Activated CD8-positive, alpha-beta T cell treated with anti-CD3 and anti-CD28 coated beads, Interleukin-2, amount 10 ng/mL, durations not matched to agents 7 days and 5 days (primary cell): ENCODE measurements around the gene SMG6. TPM values are rescaled to one million over a fixed set of nuclear protein-coding genes. Genes with fewer than 3 reads are reported as not detected.
A peak's percentile ranks its signal among the peaks of the same experiment; 100 is the strongest.

Experiments
- ATAC-seq: fragments of 150-1000 bp; cut with Tn5 transposase; one replicate; pipeline ENCODE4 v1.10.0; 2021; ENCODE audit warnings: moderate library complexity
- CTCF ChIA-PET: fragments of 350-600 bp; sonication (Branson Sonifier 250); formaldehyde crosslinking; loops from one replicate; lab custom pipeline; 2021; ENCODE audit warnings: antibody characterized with exemption; lab: Charles Lee
- POLR2A ChIA-PET: fragments of 350-600 bp; sonication (Branson Sonifier 250); formaldehyde crosslinking; loops from one replicate; lab custom pipeline; 2021; ENCODE audit warnings: antibody characterized with exemption; lab: Charles Lee
- DNase-seq: peaks from one replicate; pipeline ENCODE4 v3.0.0-alpha.2; 2020
- H3K27ac Mint-ChIP-seq: one replicate; pipeline ENCODE4 v1.8.0; 2021; ENCODE audit warnings: mild to moderate bottlenecking, mixed read lengths
- H3K27me3 Mint-ChIP-seq: one replicate; pipeline ENCODE4 v1.8.0; 2021; ENCODE audit warnings: low read depth, mixed read lengths
- H3K36me3 Mint-ChIP-seq: one replicate; pipeline ENCODE4 v1.8.0; 2021; ENCODE audit warnings: low read depth, mixed read lengths
- H3K4me1 Mint-ChIP-seq: one replicate; pipeline ENCODE4 v1.8.0; 2021; ENCODE audit warnings: low read depth, mixed read lengths
- H3K4me3 Mint-ChIP-seq: one replicate; pipeline ENCODE4 v1.8.0; 2021; ENCODE audit warnings: mild to moderate bottlenecking, mixed read lengths
- H3K9me3 Mint-ChIP-seq: one replicate; pipeline ENCODE4 v1.8.0; 2022; ENCODE audit warnings: mixed read lengths; ENCODE audit not compliant: insufficient read depth
- total RNA-seq, 2 experiments: library from RNA; stranded (reverse); gene quantifications; one replicate each; pipeline ENCODE4 v1.2.3, GENCODE V29; 2021

Gene SMG6
- total RNA-seq, 2 experiments from 2014 or later = 49.8 to 55.9 TPM

DNA sequence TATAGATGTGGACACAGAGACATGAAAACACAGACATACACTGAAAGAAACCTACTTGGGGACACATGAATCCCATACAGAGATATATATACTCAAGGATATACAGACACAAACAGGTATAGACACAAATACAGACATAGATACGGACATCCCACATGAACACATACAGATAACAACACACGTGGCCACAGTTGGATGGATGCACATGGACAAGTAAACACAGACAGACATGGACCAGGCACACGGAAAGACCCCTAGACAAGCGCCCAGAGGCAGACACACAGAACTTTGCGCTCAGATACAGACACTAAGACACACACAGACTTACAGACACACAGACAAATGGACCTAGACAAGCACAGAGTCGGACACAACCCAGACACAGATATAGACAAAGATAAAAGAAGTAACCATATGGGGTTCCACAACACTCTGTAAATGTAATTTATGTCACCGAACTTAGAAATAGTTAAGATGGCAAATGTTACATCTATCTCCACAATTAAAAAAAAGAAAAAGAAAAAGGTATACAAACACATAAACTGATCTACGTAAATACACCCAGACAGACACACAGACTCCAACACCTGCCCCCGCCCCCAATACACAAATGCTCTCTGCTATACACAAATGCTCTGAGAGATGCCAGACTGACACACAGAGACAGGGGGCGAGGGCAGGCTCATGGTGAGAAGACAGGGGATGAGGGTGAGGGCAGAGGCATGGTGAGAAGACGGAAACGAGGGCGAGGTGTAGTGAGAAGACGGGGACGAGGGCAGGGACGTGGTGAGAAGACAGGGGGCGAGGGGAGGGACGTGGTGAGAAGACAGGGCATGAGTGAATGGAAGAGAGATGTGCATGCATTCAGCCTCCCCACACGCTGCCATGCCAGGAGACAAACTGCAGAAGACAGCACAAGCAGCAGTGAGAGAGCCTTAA is 118.3 kb downstream of the SMG6 start:
- peaks cover 57% of the 10 kb centered on the region for H3K36me3 Mint-ChIP-seq
- no peak overlapping the region for H3K27ac Mint-ChIP-seq
- CTCF ChIA-PET = no interaction called here
- no peak overlapping the region for H3K4me3 Mint-ChIP-seq
- ATAC-seq (no peak), DNase-seq (no peak)
- no peaks in the 10 kb centered on the region for H3K27me3 Mint-ChIP-seq
- POLR2A ChIA-PET = no interaction called here
- H3K9me3 Mint-ChIP-seq = no peaks in the 10 kb centered on the region
- H3K4me1 Mint-ChIP-seq = peaks cover 46% of the 10 kb centered on the region

DNA sequence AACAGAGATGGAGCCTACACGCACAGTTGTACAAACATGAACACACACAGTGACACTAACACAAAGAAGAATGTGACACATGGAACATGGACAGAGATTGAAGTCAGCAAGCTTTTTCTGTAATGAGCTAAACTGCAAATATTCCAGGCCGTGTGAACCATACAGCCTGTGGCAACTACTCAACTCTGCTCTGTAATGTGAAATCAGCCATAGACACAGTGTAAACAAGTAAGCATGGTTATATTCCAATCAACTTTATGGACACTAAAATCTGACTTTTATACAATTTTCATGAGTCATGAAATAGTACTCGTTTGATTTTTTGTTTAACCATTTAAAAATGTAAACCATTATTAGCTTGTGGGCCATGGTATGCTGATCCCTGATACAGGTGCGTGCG is 120.2 kb downstream of the SMG6 start:
- no peaks in the 10 kb centered on the region for H3K9me3 Mint-ChIP-seq
- ATAC-seq = no peak
- H3K27ac Mint-ChIP-seq = no peak overlapping the region
- ChIA-PET CTCF (interaction anchor here (0.7 to 0.8 kb wide), 2 partner anchors 62 to 100 kb away, joined by 3 read pairs; no protein-coding TSS in a partner anchor), POLR2A (interaction anchor here (0.9 kb wide), 1 partner anchor 9 kb away, joined by 3 read pairs; no protein-coding TSS in a partner anchor)
- no peak overlapping the region for H3K4me3 Mint-ChIP-seq
- peaks cover 37% of the 10 kb centered on the region for H3K4me1 Mint-ChIP-seq
- DNase-seq = no peak
- H3K36me3 Mint-ChIP-seq = peaks cover 61% of the 10 kb centered on the region
- H3K27me3 Mint-ChIP-seq = no peaks in the 10 kb centered on the region

DNA sequence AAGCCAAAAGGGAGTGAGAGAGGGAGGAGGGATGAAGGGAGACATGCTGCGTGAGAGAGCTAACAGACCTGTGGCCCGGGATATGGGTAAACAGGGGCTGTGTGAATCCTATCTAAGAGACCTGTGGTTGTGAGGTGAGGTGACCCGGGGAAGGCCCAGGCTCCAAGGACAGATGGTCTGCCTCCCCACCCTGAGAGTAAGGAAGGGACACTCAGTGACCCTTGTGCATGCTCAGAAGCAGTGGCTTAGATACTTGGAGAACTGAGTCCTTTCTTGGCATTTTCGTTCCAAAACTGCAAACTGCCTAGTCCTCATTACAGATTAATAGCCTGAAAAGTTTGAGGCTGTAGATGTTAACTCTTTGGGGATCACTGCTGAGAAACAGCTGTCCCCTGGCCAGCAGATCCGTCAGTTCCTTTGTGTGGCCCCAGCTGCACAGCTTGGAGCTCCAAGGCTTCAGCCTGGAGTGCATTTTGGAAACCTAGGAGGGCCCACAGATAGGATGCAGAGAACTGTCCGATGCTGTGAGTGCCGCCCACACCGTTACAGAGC is 121.6 kb downstream of the SMG6 start:
- H3K36me3 Mint-ChIP-seq = peaks cover 58% of the 10 kb centered on the region
- ChIA-PET POLR2A (no interaction called here), CTCF (interaction anchor here (0.7 to 2.1 kb wide), 3 partner anchors 16 to 63 kb away, joined by 3 to 10 read pairs (median 3); no protein-coding TSS in a partner anchor)

DNA sequence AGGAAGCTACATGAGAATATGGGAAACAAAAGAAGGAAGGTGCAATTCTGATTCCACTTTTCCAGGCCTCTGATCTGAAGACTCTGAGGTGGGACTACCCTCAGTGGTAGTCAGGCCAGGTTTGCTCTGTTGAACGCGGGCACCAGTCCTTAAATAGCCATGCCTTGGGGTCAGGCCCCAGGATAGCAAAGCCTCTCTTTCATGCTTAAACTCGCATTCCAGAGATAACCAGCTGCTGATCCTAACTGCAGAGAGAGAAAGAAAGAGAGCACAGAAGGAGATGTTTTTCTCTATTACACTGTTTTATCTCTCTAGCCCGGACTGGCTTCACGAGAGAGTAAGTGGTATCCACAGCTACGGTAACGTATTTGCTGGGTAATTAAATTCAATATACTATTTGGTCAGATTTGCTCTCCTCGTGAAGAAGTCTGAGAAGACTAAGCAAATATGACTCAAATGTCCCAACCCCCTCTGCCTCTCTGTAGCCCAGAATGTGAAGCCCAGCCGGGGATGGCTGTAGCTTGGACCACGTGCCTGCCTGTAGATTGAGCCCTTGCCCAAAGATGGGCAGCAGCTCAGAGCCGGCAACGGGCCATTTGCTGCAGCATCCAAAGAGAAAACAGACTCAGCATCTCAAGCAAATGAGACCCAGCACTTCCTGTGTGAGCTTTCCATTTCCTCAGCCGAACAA is 122.2 kb downstream of the SMG6 start:
- Mint-ChIP-seq H3K27ac (peak overlapping the region; percentile 53), H3K4me3 (no peak overlapping the region), H3K9me3 (no peaks in the 10 kb centered on the region), H3K27me3 (no peaks in the 10 kb centered on the region), H3K4me1 (peaks cover 52% of the 10 kb centered on the region), H3K36me3 (peaks cover 54% of the 10 kb centered on the region)
- DNase-seq = no peak
- no peak for ATAC-seq
- CTCF ChIA-PET = interaction anchor here (0.7 to 2.1 kb wide), 3 partner anchors 17 to 63 kb away, joined by 3 to 10 read pairs (median 3); no protein-coding TSS in a partner anchor
- POLR2A ChIA-PET = no interaction called here

More for the DNA sequence above, 121.6 kb downstream of the SMG6 start:
- Mint-ChIP-seq H3K9me3 (no peaks in the 10 kb centered on the region), H3K4me1 (peaks cover 47% of the 10 kb centered on the region), H3K27ac (peak overlapping the region; percentile 53), H3K27me3 (no peaks in the 10 kb centered on the region), H3K4me3 (no peak overlapping the region)
- ATAC-seq = no peak
- DNase-seq = no peak

DNA sequence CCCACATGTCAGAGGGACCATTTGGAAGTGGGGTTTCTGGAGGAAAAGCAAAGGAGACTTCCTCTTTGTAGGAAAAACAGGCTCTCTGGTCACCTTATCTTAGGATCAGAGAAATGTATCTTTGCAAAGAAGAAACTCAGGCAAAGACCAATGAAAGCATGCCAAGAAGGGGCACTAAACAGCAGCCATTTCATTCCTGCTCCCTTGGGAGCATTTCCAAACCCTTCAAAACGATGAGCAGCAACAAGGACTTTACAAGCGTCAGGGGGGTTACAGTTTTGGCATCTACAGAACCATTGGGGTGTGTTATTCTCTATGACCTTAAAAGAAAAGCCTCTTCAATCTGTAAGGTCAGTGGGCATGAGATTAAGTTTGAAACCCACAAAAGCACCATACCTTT is 122.8 kb downstream of the SMG6 start:
- DNase-seq = no peak
- ChIA-PET POLR2A (no interaction called here), CTCF (interaction anchor here (2.1 kb wide), 1 partner anchor 64 kb away, joined by 10 read pairs; no protein-coding TSS in a partner anchor)
- no peak for ATAC-seq
- Mint-ChIP-seq H3K4me1 (peaks cover 53% of the 10 kb centered on the region), H3K27ac (no peak overlapping the region), H3K9me3 (no peaks in the 10 kb centered on the region), H3K4me3 (no peak overlapping the region), H3K36me3 (peaks cover 50% of the 10 kb centered on the region), H3K27me3 (no peaks in the 10 kb centered on the region)

DNA sequence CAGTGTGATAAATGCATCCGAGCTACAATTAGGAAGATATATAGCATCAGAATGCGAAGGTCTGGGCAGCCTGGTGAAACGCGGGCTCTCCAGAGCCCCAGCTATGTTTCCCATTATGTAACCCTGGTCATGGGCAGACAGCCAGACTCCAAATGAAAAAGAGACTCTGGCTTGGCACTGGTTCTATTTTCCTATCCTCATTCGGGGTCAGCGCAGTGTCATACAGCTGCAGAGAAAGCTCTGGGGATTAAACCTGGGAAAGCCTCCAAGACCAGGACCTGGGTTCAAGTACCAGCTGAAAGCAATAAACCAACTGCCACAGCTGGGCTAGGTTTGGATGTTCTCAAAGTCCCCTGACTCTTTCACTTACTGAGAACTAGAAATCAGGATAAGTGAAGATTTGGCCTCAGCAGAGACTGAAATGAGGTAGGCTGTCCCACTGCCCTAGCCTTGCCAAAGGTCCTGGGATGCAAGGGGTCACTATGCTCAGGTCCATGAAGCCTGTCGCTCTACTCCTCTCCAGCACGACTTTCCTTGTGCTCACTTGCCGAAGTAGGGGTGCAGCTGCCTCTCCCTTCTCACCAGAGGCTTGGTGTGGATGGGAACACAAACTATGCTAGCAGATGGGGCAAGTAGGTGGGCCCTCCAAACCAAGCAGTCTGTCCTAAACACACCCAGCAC is 123.8 kb downstream of the SMG6 start:
- ChIA-PET POLR2A (no interaction called here), CTCF (interaction anchor here (1.0 kb wide), 1 partner anchor 65 kb away, joined by 3 read pairs; no protein-coding TSS in a partner anchor)
- H3K4me1 Mint-ChIP-seq = peaks cover 57% of the 10 kb centered on the region
- ATAC-seq (no peak), DNase-seq (no peak)
- no peak overlapping the region for H3K27ac Mint-ChIP-seq
- no peaks in the 10 kb centered on the region for H3K27me3 Mint-ChIP-seq
- no peaks in the 10 kb centered on the region for H3K9me3 Mint-ChIP-seq
- H3K36me3 Mint-ChIP-seq = peaks cover 49% of the 10 kb centered on the region
- no peak overlapping the region for H3K4me3 Mint-ChIP-seq

DNA sequence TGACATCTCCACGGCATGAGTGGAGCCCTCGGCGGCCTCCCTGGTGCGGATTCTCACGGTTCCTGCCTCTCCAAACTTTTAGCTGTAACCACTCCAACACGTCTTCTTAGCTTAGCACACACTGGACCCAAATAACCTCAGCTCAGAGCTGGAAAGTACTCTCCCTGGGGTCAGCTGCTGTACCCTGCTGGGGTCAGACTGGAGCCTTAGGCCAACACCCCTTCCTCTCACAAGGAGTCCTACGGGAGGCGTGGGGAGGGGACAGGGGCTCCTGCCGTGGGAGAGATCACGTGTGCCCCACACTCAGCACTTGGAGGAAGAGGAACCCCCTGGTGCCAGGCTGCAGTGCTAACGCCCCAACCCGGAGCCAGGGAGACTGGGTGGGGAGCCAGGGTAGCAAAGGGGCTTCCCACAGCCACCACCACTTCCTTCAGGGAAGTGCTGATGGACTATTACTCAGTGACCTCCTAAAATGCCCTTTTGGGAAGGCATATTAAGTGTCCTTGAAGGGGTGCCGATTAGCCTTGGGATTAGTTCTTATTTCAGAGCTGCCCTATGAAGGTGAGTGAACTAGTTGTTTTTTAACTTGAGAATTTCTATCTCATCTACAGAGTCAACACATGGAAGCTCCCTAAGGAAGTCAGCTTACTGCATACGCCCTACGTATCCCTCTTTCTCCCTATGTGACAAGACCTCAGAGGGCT is 124.6 kb downstream of the SMG6 start:
- no peak for DNase-seq
- Mint-ChIP-seq H3K27me3 (no peaks in the 10 kb centered on the region), H3K4me3 (no peak overlapping the region), H3K4me1 (peaks cover 64% of the 10 kb centered on the region), H3K9me3 (no peaks in the 10 kb centered on the region), H3K36me3 (peaks cover 57% of the 10 kb centered on the region), H3K27ac (no peak overlapping the region)
- no peak for ATAC-seq
- POLR2A ChIA-PET = no interaction called here
- CTCF ChIA-PET = interaction anchor here (1.0 kb wide), 1 partner anchor 66 kb away, joined by 3 read pairs; no protein-coding TSS in a partner anchor

DNA sequence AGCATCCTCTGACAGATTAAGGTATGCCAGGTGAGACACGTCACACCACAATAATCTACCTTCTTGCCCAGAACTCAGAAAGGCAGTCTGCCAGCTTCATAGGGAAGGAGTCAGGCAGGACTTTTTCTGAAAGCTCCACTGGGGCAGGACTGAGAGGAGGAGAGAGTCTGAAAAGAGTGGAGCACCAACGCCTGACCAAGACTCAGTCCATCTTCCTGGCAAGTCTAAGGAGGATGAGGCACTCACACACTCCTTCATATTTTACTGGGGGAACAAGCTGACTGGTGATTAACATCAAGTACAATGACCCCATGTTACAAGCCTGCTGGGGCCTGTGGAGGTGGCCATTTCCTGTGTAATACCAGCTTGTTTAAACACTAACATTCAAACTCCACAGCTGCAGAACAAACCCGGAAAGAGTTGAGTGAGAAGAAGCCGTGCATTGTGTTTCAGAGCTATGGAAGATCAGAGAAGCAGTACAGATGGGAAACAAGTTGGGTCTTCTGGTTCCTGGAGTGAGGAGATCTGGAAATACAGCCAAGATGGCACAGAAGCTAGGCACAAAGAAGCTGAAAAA is 126.3 kb downstream of the SMG6 start:
- peak overlapping the region; percentile 23 for H3K27ac Mint-ChIP-seq
- ATAC-seq = no peak

DNA sequence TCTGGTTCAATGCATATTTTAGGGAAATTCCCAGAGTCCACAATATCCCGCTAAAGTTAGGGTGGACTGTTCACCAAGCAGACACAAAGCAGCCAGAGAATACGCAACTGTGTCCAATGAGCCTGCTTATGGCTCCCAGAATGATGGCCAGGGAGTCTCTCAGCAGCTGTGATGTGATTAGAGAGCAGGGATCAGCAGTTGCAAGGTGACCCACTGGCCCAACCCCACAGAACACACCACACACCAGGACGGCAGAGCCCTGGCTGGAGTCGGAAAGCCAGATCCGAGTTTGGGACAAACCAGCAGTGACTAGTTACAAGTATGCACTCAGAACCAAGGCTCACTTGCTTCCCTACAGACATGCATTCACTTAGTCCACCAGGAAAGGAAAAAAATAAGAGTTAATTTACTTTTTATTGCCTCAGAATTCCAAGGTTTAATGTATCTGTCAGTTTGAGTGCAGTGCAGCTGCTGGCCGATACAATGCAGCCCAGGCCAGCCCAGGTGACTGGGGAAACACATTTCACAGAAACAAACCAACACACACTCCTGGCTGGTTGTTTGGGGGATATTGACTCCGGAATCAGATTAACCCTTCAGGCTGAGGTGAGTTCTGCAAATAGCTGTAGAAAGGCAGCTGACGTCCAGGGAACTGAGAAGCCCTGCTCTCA is 127.0 kb downstream of the SMG6 start:
- no peaks in the 10 kb centered on the region for H3K27me3 Mint-ChIP-seq
- DNase-seq (no peak), ATAC-seq (no peak)
- ChIA-PET CTCF (interaction anchor here (1.1 to 1.8 kb wide), 4 partner anchors 10 to 68 kb away, joined by 3 to 17 read pairs (median 5); no protein-coding TSS in a partner anchor), POLR2A (no interaction called here)
- no peak overlapping the region for H3K4me3 Mint-ChIP-seq
- H3K4me1 Mint-ChIP-seq = peaks cover 64% of the 10 kb centered on the region
- H3K9me3 Mint-ChIP-seq = no peaks in the 10 kb centered on the region
- H3K27ac Mint-ChIP-seq = peak overlapping the region; percentile 67
- H3K36me3 Mint-ChIP-seq = peaks cover 51% of the 10 kb centered on the region

More for the DNA sequence above, 126.3 kb downstream of the SMG6 start:
- Mint-ChIP-seq H3K4me3 (no peak overlapping the region), H3K27me3 (no peaks in the 10 kb centered on the region), H3K36me3 (peaks cover 53% of the 10 kb centered on the region), H3K4me1 (peaks cover 69% of the 10 kb centered on the region), H3K9me3 (no peaks in the 10 kb centered on the region)
- ChIA-PET CTCF (interaction anchor here (0.8 to 1.8 kb wide), 3 partner anchors 12 to 67 kb away, joined by 3 to 17 read pairs (median 3); no protein-coding TSS in a partner anchor), POLR2A (interaction anchor here (0.7 kb wide), 1 partner anchor 46 kb away, joined by 3 read pairs; no protein-coding TSS in a partner anchor)
- DNase-seq = no peak

DNA sequence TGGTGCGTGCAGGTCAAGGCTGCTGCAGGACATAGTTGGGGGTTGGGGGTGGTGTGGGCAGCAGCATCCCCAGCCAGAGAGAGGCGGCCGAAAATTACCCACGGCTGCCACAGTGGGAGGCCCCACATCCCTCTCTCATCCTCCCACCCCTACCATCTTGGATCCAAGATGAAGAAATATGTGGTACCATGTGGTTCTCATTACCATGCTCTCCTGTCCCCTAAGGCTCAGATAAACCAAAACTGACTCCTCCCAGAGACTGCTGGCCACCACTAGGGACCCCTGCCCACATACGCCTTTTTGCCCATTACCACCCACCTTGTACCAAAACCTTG is 128.3 kb downstream of the SMG6 start:
- Mint-ChIP-seq H3K27ac (peak overlapping the region; percentile 68), H3K4me3 (peak overlapping the region; percentile 2), H3K36me3 (peaks cover 52% of the 10 kb centered on the region), H3K4me1 (peaks cover 57% of the 10 kb centered on the region), H3K9me3 (no peaks in the 10 kb centered on the region), H3K27me3 (no peaks in the 10 kb centered on the region)
- DNase-seq = no peak
- ATAC-seq = no peak
- POLR2A ChIA-PET = interaction anchor here (0.9 kb wide), 1 partner anchor 15 kb away, joined by 3 read pairs; no protein-coding TSS in a partner anchor
- CTCF ChIA-PET = interaction anchor here (1.0 to 1.5 kb wide), 6 partner anchors 11 to 108 kb away, joined by 3 to 6 read pairs (median 3); no protein-coding TSS in a partner anchor
